ENCODE data around the gene MAB21L1. TPM values are rescaled to one million over a fixed set of nuclear protein-coding genes. Genes with fewer than 3 reads are reported as not detected.

Gene MAB21L1
- total RNA-seq, 1 donor = 1.4 TPM

DNA sequence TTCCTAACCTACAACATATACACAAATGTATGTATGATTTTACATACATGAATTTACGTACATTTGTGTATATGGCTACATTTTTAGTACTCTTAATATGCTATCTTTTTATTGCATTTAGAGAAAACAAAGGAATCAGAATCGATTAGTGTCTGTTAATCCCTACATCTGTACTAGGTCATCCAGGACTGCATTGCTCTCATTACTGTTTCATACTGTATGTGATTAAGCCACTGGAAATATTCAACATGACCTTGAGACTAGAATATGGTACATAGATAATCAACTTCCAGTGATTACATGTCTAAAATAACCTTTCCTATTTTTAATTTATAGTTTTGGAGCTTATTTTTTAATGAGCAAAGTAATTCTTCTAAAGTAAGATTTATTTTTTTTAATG, 5.3 kb upstream of the MAB21L1 start:
- H3K79me2 ChIP-seq (ENCODE audit: insufficient read depth, low read length) = no peaks in the 10 kb centered on the region
- H2AFZ ChIP-seq (ENCODE audit: low read length) = no peak overlapping the region
- H3K27me3 ChIP-seq (ENCODE audit: insufficient read depth, low read length) = peaks cover 3% of the 10 kb centered on the region
- no peak overlapping the region for H3K27ac ChIP-seq (ENCODE audit: low read depth, low read length)
- TF ChIP-seq, protein P1, sequence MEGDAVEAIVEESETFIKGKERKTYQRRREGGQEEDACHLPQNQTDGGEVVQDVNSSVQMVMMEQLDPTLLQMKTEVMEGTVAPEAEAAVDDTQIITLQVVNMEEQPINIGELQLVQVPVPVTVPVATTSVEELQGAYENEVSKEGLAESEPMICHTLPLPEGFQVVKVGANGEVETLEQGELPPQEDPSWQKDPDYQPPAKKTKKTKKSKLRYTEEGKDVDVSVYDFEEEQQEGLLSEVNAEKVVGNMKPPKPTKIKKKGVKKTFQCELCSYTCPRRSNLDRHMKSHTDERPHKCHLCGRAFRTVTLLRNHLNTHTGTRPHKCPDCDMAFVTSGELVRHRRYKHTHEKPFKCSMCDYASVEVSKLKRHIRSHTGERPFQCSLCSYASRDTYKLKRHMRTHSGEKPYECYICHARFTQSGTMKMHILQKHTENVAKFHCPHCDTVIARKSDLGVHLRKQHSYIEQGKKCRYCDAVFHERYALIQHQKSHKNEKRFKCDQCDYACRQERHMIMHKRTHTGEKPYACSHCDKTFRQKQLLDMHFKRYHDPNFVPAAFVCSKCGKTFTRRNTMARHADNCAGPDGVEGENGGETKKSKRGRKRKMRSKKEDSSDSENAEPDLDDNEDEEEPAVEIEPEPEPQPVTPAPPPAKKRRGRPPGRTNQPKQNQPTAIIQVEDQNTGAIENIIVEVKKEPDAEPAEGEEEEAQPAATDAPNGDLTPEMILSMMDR (IDR thresholded peaks at IDR 0.05; ENCODE audit: extremely low read depth, low read depth, low read length) = no peak
- H3K4me2 ChIP-seq (ENCODE audit: insufficient read depth, low read length) = no peak overlapping the region
- H3K4me1 ChIP-seq (ENCODE audit: insufficient read depth, low read length) = peaks cover 2% of the 10 kb centered on the region
- no peaks in the 10 kb centered on the region for H3K36me3 ChIP-seq (ENCODE audit: insufficient read depth, low read length)
- no peaks in the 10 kb centered on the region for H4K20me1 ChIP-seq (ENCODE audit: insufficient read depth, low read length)
- no peaks in the 10 kb centered on the region for H3K9me3 ChIP-seq (ENCODE audit: low read depth, low read length)
- no peak for DNase-seq (ENCODE audit: insufficient read length, low spot score, missing footprints)
- no peak overlapping the region for H3K4me3 ChIP-seq (ENCODE audit: insufficient read depth, low read length)

DNA sequence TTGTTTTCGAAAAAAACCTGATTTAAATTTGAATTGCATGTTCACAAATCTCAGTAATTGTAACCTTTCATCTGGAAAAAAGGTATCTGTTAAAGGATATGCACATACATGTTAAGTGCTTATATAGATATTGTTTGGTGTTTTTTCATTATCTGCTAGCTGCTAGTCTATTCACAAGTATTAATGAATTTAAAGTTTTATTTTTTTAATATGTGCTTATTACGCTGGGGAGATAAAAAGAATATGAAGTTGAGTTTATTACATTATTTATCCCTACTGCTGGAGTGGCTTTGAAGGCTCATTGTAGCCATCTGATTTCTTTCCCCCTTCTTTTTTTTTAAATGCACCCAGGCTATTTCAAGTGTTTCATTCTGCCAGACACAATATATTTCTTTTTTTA, 3.9 kb upstream of the MAB21L1 start:
- DNase-seq (ENCODE audit: insufficient read length, low spot score, missing footprints) = no peak
- TF ChIP-seq, protein P1 (IDR thresholded peaks at IDR 0.05; ENCODE audit: extremely low read depth, low read depth, low read length) = no peak
- Histone ChIP-seq H3K27me3 (ENCODE audit: insufficient read depth, low read length) (peaks cover 3% of the 10 kb centered on the region), H3K4me1 (ENCODE audit: insufficient read depth, low read length) (peaks cover 5% of the 10 kb centered on the region), H4K20me1 (ENCODE audit: insufficient read depth, low read length) (no peaks in the 10 kb centered on the region), H2AFZ (ENCODE audit: low read length) (no peak overlapping the region), H3K79me2 (ENCODE audit: insufficient read depth, low read length) (peaks cover 5% of the 10 kb centered on the region), H3K9me3 (ENCODE audit: low read depth, low read length) (no peaks in the 10 kb centered on the region), H3K4me2 (ENCODE audit: insufficient read depth, low read length) (no peak overlapping the region), H3K27ac (ENCODE audit: low read depth, low read length) (no peak overlapping the region), H3K36me3 (ENCODE audit: insufficient read depth, low read length) (no peaks in the 10 kb centered on the region), H3K4me3 (ENCODE audit: insufficient read depth, low read length) (no peak overlapping the region)

DNA sequence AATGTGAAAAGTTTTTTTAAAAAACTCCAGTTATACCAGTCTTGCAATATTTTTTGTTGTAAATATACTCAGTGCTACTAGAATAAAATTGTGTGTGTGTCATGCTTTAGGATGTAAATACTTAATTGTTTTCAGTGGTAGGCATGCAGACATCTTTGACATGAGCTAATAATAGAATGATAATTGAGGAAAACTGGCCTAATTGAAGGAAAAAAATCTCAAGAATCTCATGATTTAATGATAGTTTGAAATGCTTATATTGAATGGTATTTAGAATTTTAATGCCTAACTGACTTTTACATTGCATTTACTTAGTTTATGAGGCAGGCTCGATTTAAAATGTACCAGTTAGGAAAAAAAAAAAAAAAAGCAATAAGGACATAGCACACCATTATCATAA, 3.2 kb upstream of the MAB21L1 start:
- Histone ChIP-seq H3K4me1 (ENCODE audit: insufficient read depth, low read length) (peaks cover 5% of the 10 kb centered on the region), H3K4me3 (ENCODE audit: insufficient read depth, low read length) (no peak overlapping the region), H3K79me2 (ENCODE audit: insufficient read depth, low read length) (peaks cover 11% of the 10 kb centered on the region), H3K36me3 (ENCODE audit: insufficient read depth, low read length) (no peaks in the 10 kb centered on the region), H3K4me2 (ENCODE audit: insufficient read depth, low read length) (no peak overlapping the region), H2AFZ (ENCODE audit: low read length) (no peak overlapping the region), H3K27ac (ENCODE audit: low read depth, low read length) (no peak overlapping the region), H3K27me3 (ENCODE audit: insufficient read depth, low read length) (peaks cover 3% of the 10 kb centered on the region), H4K20me1 (ENCODE audit: insufficient read depth, low read length) (no peaks in the 10 kb centered on the region), H3K9me3 (ENCODE audit: low read depth, low read length) (no peaks in the 10 kb centered on the region)
- DNase-seq (ENCODE audit: insufficient read length, low spot score, missing footprints) = no peak
- TF ChIP-seq, protein P1 (IDR thresholded peaks at IDR 0.05; ENCODE audit: extremely low read depth, low read depth, low read length) = no peak

DNA sequence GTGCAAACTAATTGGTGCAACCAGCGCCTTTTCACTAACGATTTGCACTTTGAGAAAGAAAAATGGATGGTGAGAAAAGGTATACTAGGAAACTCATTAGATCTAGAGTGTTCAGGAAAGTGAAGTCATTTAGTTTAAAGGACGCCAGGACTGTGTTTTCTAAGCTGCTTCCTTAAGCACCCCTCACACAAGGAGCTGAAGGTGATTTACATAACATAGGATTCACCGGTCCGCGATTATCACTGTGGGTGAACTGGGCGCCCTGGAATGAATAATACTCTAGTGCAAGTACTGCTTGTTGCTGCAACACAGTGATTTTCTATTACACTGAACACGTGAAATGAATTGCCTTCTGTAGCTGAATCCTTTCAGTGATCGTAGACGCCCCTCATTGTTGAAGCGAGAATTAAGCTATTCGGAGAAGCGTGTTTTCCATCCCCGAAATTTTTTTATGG, 2.6 kb upstream of the MAB21L1 start:
- Histone ChIP-seq H3K4me2 (ENCODE audit: insufficient read depth, low read length) (no peak overlapping the region), H3K4me1 (ENCODE audit: insufficient read depth, low read length) (peaks cover 5% of the 10 kb centered on the region), H3K27ac (ENCODE audit: low read depth, low read length) (no peak overlapping the region), H3K27me3 (ENCODE audit: insufficient read depth, low read length) (peaks cover 7% of the 10 kb centered on the region), H3K4me3 (ENCODE audit: insufficient read depth, low read length) (no peak overlapping the region), H3K79me2 (ENCODE audit: insufficient read depth, low read length) (peaks cover 16% of the 10 kb centered on the region), H2AFZ (ENCODE audit: low read length) (no peak overlapping the region), H4K20me1 (ENCODE audit: insufficient read depth, low read length) (no peaks in the 10 kb centered on the region), H3K9me3 (ENCODE audit: low read depth, low read length) (no peaks in the 10 kb centered on the region), H3K36me3 (ENCODE audit: insufficient read depth, low read length) (no peaks in the 10 kb centered on the region)
- no peak for DNase-seq (ENCODE audit: insufficient read length, low spot score, missing footprints)
- TF ChIP-seq, protein P1 (IDR thresholded peaks at IDR 0.05; ENCODE audit: extremely low read depth, low read depth, low read length) = no peak
